A549 treated with CORT108297 at 1 μM for 4 hours (cell line): ENCODE results near the gene SSR4. TPM values are rescaled to one million over a fixed set of nuclear protein-coding genes. Genes with fewer than 3 reads are reported as not detected.

ENCODE experiments used
- total RNA-seq: library from RNA; stranded (reverse); fragments of 200-300 nt; extraction: Qiagen RNA extraction; gene quantifications from 5 replicates; pipeline ENCODE4 v1.2.3, GENCODE V29; 2022

SSR4 gene
- total RNA-seq = 380 to 464 TPM (median 423 TPM) in 5 replicates

GRCh38 chrX:153794018-153794896 lies at the start of gene SSR4, which contains the start of gene IDH3G:
SSR4 (plus strand) TSS chrX:153794668; CDS start chrX:153794688, 20 bp downstream.
IDH3G (minus strand) TSS chrX:153794375; CDS start chrX:153794326, 49 bp downstream.

GRCh38 chrX:153763989-153764755 lies 30.3 kb upstream of the SSR4 start, which contains the start of gene PLXNB3:
PLXNB3 (plus strand) TSS chrX:153764249; CDS start chrX:153765536, 1,287 bp downstream.

DNA sequence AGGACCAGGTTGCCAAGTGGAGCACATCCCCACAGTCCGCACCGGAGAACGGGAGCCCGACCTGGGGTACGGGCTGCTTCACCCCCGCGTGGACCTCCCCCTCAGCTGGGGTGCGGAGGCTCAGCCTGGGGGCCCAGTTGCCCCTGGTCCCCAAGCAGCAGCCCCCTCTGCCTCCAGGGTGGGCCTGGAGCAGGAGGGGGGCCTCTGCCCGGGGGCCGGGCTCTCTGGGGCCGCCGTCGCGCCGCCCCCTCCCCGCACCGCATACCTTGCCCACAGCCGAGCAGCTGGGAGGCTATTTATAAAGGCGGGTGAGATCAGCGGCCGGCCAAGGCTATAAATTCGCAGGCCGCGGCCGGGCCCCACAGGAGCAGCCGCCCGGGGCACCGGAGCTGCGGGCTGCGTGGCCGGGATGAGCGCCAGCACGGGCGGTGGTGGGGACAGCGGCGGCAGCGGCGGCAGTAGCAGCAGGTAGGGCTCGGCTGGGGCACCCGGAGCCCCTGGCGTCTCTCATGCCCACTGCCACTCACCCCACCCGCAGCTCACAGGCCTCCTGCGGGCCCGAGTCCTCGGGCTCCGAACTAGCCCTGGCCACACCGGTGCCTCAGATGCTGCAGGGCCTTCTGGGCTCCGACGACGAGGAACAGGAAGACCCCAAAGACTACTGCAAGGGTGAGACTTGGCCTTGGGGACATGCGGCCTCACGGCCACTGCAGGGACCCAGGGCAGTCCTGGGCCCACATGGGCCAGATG lies 13.6 kb upstream of the SSR4 start, which contains the start of gene SRPK3:
Gene SRPK3, plus strand, starts transcription at position 364 of the 750 bp plus-strand sequence. Its CDS starts 46 bp downstream, at position 410.

GRCh38 chrX:153829799-153830639 lies 35.6 kb downstream of the SSR4 start, which contains the start of gene PDZD4:
PDZD4 (minus strand) TSS chrX:153830544; CDS start chrX:153830298, 246 bp downstream.

Other genes with a start within 250 kb of the SSR4 start
- 38.9 to 59.5 TPM (median 57.0 TPM) in 5 replicates for gene CCNQ, start 195.5 kb upstream of the SSR4 start, total RNA-seq
- 1.2 to 1.8 TPM (median 1.4 TPM) in 5 replicates for gene DUSP9, start 147.5 kb upstream of the SSR4 start, total RNA-seq
- gene PNCK, start 120.9 kb upstream of the SSR4 start, total RNA-seq = 0.21 to 0.37 TPM (median 0.24 TPM) in 3 of 5 replicates, not detected in the others
- 10.0 to 13.6 TPM (median 11.9 TPM) in 5 replicates for gene SLC6A8, start 106.7 kb upstream of the SSR4 start, total RNA-seq
- gene BCAP31, start 70.3 kb upstream of the SSR4 start, total RNA-seq = 371 to 467 TPM (median 387 TPM) in 5 replicates
- 2.6 to 4.5 TPM (median 4.3 TPM) in 5 replicates for gene ABCD1, start 69.8 kb upstream of the SSR4 start, total RNA-seq
- 1.6 to 4.2 TPM (median 3.6 TPM) in 5 replicates for gene PLXNB3, start 30.4 kb upstream of the SSR4 start, total RNA-seq
- gene SRPK3, start 13.6 kb upstream of the SSR4 start, total RNA-seq = 0.02 to 0.45 TPM (median 0.05 TPM) in 4 of 5 replicates, not detected in the other
- 61.4 to 65.8 TPM (median 64.4 TPM) in 5 replicates for gene IDH3G, start 293 bp upstream of the SSR4 start, total RNA-seq
- 2.2 to 4.3 TPM (median 3.6 TPM) in 5 replicates for gene PDZD4, start 35.9 kb downstream of the SSR4 start, total RNA-seq
- 19.7 to 25.6 TPM (median 22.5 TPM) in 5 replicates for gene L1CAM, start 91.5 kb downstream of the SSR4 start, total RNA-seq
- 0.06 to 0.17 TPM (median 0.15 TPM) in 4 of 5 replicates, not detected in the other for gene AVPR2, start 110.0 kb downstream of the SSR4 start, total RNA-seq
- 1.1 to 2.4 TPM (median 1.7 TPM) in 5 replicates for gene ARHGAP4, start 131.6 kb downstream of the SSR4 start, total RNA-seq
- 208 to 243 TPM (median 229 TPM) in 5 replicates for gene NAA10, start 140.4 kb downstream of the SSR4 start, total RNA-seq
- 0.10 to 0.16 TPM in 2 of 5 replicates, not detected in the others for gene RENBP, start 150.0 kb downstream of the SSR4 start, total RNA-seq
- gene HCFC1, start 177.2 kb downstream of the SSR4 start, total RNA-seq = 31.7 to 41.9 TPM (median 40.9 TPM) in 5 replicates
- gene TMEM187, start 178.1 kb downstream of the SSR4 start, total RNA-seq = 5.4 to 6.7 TPM (median 5.6 TPM) in 5 replicates
- 198 to 223 TPM (median 223 TPM) in 5 replicates for gene IRAK1, start 225.2 kb downstream of the SSR4 start, total RNA-seq